Natural killer cell (primary cell): Measurements from ENCODE around the gene DBT. TPM values are rescaled to one million over a fixed set of nuclear protein-coding genes. Genes with fewer than 3 reads are reported as not detected.

Experiments used
- ATAC-seq, 3 donors: fragments of 150-1000 bp in 2 of 3; fragments of 200-7000 bp in 1 of 3; cut with Tn5 transposase; 1 replicate in 1 of 3; 2 replicates in 2 of 3; pipeline ENCODE4 v1.10.0; 2021; ENCODE audit warnings: mild to moderate bottlenecking in 2 of 3, moderate library complexity in 2 of 3
- DNase-seq, 2 donors: peaks; one replicate each; pipeline versions ENCODE4 v3.0.0 to v3.0.0-alpha.2; 2013 to 2021; ENCODE audit warnings: mixed read lengths in 1 of 2
- H3K27ac ChIP-seq: one replicate; pipeline ENCODE4 v1.5.1; 2013; ENCODE audit warnings: mild to moderate bottlenecking, low read length
- H3K27me3 ChIP-seq: one replicate; pipeline ENCODE4 v1.6.1; 2013; ENCODE audit warnings: low read length; ENCODE audit not compliant: control insufficient read depth, insufficient read depth
- H3K36me3 ChIP-seq: one replicate; pipeline ENCODE4 v1.6.1; 2013; ENCODE audit warnings: low read length; ENCODE audit not compliant: control insufficient read depth, insufficient read depth
- H3K4me1 ChIP-seq: one replicate; pipeline ENCODE4 v1.6.1; 2013; ENCODE audit warnings: low read length; ENCODE audit not compliant: control insufficient read depth, insufficient read depth
- H3K4me3 ChIP-seq: one replicate; pipeline ENCODE4 v1.5.1; 2013; ENCODE audit warnings: low read length
- H3K9me3 ChIP-seq: one replicate; pipeline ENCODE4 v1.6.1; 2013; ENCODE audit warnings: low read length; ENCODE audit not compliant: control insufficient read depth, insufficient read depth
- H3K27ac Mint-ChIP-seq, 2 donors: one replicate each; pipeline ENCODE4 v1.8.0; 2022; ENCODE audit warnings: mild to moderate bottlenecking in 2 of 2, mixed read lengths in 2 of 2, moderate library complexity in 1 of 2
- H3K27me3 Mint-ChIP-seq, 2 donors: one replicate each; pipeline ENCODE4 v1.8.0; 2022; ENCODE audit warnings: low read depth in 2 of 2, mixed read lengths in 2 of 2
- H3K36me3 Mint-ChIP-seq: one replicate; pipeline ENCODE4 v1.8.0; 2022; ENCODE audit warnings: mixed read lengths
- H3K4me1 Mint-ChIP-seq, 2 donors: one replicate each; pipeline ENCODE4 v1.8.0; 2022; ENCODE audit warnings: mixed read lengths in 2 of 2
- H3K4me3 Mint-ChIP-seq: one replicate; pipeline ENCODE4 v1.8.0; 2022; ENCODE audit warnings: mild to moderate bottlenecking, moderate library complexity, mixed read lengths
- H3K9me3 Mint-ChIP-seq, 2 donors: one replicate each; pipeline ENCODE4 v1.8.0; 2022; ENCODE audit warnings: mixed read lengths in 2 of 2
- WGBS: methylation state at CpG from one replicate; pipeline ENCODE4 v1.1.7; 2013; ENCODE audit warnings: missing lambda C conversion rate; ENCODE audit not compliant: insufficient coverage; 5-methylcytosine and 5-hydroxymethylcytosine counted together
- intact Hi-C: fragments of 100-400 bp; cut with micrococcal nuclease; formaldehyde crosslinking; loops from one replicate; pipeline ENCODE4 v1.14.2; 2022
- total RNA-seq, 4 donors: library from RNA; stranded (reverse); fragments of 120-200 nt in 1 of 4; gene quantifications; one replicate each; pipeline versions ENCODE4 v1.2.3 to v1.2.4, GENCODE V29; 2013 to 2022
- TF ChIP-seq, protein P1 (sequence below): fragments of 200-600 bp; IDR thresholded peaks from one replicate; pipeline ENCODE4 v1.8.0; 2022; ENCODE audit warnings: antibody characterized with exemption

DBT gene
- total RNA-seq, 3 donors from 2014 or later (not counting 1 experiment from before 2014, with no cell fraction given) = 9.9 to 11.5 (median 10.2) TPM

DNA sequence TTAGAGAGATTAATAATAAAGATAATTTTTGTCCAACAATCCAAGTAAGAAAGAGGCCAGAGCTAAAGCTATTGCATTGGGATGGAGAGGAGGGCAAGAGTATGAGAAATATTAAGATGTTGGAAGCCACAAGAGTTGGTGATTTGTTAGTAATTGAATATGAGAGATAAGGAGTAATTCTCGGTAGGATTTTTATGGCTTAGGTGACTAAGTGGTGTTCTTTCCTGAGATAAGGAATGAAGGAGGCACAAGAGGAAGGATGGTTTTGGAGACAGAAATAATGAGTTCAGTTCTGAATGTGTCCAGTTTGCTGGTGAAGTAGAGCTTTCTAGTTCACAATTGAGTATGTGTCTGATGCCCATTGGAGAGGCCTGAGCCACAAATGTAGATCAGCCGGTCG, 107.3 kb downstream of the DBT start:
- Mint-ChIP-seq H3K27ac (peak overlapping the region in 1 of 2 donors; percentile 43), H3K36me3 (peaks cover 53% of the 10 kb centered on the region), H3K4me3 (no peak overlapping the region), H3K4me1 (peaks cover 0 to 12% of the 10 kb centered on the region in 2 donors), H3K27me3 (no peaks in the 10 kb centered on the region), H3K9me3 (no peaks in the 10 kb centered on the region)
- DNase-seq (no peak), ATAC-seq (no peak)
- intact Hi-C loops = no loop called here
- Histone ChIP-seq H3K27me3 (no peaks in the 10 kb centered on the region), H3K36me3 (peaks cover 95% of the 10 kb centered on the region), H3K4me1 (no peaks in the 10 kb centered on the region), H3K9me3 (no peaks in the 10 kb centered on the region), H3K4me3 (no peak overlapping the region), H3K27ac (no peak overlapping the region)
- 96% methylated on average over 3 of the region's 3 CpGs for WGBS
- TF ChIP-seq, protein P1, sequence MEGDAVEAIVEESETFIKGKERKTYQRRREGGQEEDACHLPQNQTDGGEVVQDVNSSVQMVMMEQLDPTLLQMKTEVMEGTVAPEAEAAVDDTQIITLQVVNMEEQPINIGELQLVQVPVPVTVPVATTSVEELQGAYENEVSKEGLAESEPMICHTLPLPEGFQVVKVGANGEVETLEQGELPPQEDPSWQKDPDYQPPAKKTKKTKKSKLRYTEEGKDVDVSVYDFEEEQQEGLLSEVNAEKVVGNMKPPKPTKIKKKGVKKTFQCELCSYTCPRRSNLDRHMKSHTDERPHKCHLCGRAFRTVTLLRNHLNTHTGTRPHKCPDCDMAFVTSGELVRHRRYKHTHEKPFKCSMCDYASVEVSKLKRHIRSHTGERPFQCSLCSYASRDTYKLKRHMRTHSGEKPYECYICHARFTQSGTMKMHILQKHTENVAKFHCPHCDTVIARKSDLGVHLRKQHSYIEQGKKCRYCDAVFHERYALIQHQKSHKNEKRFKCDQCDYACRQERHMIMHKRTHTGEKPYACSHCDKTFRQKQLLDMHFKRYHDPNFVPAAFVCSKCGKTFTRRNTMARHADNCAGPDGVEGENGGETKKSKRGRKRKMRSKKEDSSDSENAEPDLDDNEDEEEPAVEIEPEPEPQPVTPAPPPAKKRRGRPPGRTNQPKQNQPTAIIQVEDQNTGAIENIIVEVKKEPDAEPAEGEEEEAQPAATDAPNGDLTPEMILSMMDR = no peak

DNA sequence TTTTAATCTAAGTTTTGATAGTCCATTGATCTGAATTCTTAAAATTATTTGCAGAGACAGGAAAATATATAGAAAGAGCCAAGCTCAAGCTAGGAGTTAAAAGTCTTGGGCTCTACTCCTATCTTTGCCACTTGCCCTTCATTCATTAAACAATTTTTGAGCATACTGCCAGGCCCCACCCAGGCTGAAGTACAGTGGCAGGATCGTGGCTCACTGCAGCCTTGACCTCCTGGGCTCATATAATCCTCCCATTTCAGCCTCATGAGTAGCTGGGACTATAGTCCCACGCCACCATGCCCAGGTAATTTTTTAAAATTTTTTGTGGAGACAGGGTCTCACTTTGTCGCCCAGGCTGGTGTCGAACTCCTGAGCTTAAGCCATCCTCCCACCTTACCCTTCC, 108.4 kb downstream of the DBT start:
- H3K27ac Mint-ChIP-seq = no peak overlapping the region
- H3K27me3 ChIP-seq = no peaks in the 10 kb centered on the region
- H3K36me3 ChIP-seq = peaks cover 98% of the 10 kb centered on the region
- no peak overlapping the region for H3K4me3 ChIP-seq
- H3K27me3 Mint-ChIP-seq = no peaks in the 10 kb centered on the region
- no peak overlapping the region for H3K4me3 Mint-ChIP-seq
- intact Hi-C loops = no loop called here
- TF ChIP-seq, protein P1 = no peak
- no peak overlapping the region for H3K27ac ChIP-seq
- 98% methylated on average over 4 of the region's 4 CpGs for WGBS
- peaks cover 0 to 12% of the 10 kb centered on the region in 2 donors for H3K4me1 Mint-ChIP-seq
- H3K9me3 Mint-ChIP-seq = no peaks in the 10 kb centered on the region
- ATAC-seq (no peak), DNase-seq (no peak)
- H3K9me3 ChIP-seq = no peaks in the 10 kb centered on the region
- peaks cover 51% of the 10 kb centered on the region for H3K36me3 Mint-ChIP-seq
- no peaks in the 10 kb centered on the region for H3K4me1 ChIP-seq

DNA sequence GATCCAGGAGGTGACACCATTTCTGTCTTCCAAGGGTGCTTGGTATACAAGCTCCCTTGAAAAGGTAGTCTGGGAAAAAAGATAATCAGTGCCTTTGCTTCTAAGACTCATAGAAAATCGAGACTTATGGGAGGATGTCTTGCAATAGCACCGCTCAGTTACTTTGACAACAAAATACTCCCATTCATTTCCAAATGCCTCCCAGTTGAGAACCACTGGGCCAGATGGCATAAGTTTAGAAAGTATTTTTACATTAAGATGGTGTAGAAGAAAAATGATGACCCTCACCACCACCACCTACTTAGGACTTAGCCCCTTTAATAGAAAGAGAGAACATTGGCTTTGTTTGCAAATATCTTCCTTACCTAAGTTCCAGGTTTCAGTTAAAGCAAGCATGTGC, 112.0 kb downstream of the DBT start:
- Histone ChIP-seq H3K36me3 (peaks cover 62% of the 10 kb centered on the region), H3K4me1 (peaks cover 5% of the 10 kb centered on the region), H3K27ac (no peak overlapping the region), H3K4me3 (no peak overlapping the region), H3K27me3 (no peaks in the 10 kb centered on the region), H3K9me3 (no peaks in the 10 kb centered on the region)
- no peak for DNase-seq
- WGBS = no CpG with 5 or more reads among the region's 2 CpGs
- intact Hi-C loops = no loop called here
- H3K9me3 Mint-ChIP-seq = no peaks in the 10 kb centered on the region
- H3K4me1 Mint-ChIP-seq = peaks cover 9 to 26% of the 10 kb centered on the region in 2 donors
- no peaks in the 10 kb centered on the region for H3K27me3 Mint-ChIP-seq
- no peak overlapping the region for H3K4me3 Mint-ChIP-seq
- ATAC-seq = no peak
- peaks cover 31% of the 10 kb centered on the region for H3K36me3 Mint-ChIP-seq
- no peak overlapping the region for H3K27ac Mint-ChIP-seq
- TF ChIP-seq, protein P1 = no peak

Other genes starting within 250 kb of the DBT start
- gene SASS6, start 116.9 kb downstream of the DBT start, total RNA-seq = 1 to 10 TPM; 5.3 to 6.2 (median 5.6) TPM
- gene TRMT13, start 116.7 kb downstream of the DBT start, total RNA-seq = 10 to 100 TPM; 12.7 to 22.3 (median 13.4) TPM
- gene LRRC39, start 71.6 kb downstream of the DBT start, total RNA-seq = 1 to 10 TPM; 1.7 to 3.2 (median 3.1) TPM
- gene RTCA, start 16.4 kb upstream of the DBT start, total RNA-seq = 10 to 100 TPM; 49.3 to 60.8 (median 52.3) TPM
- gene CDC14A, start 102.7 kb upstream of the DBT start, total RNA-seq = 10 to 100 TPM; 59.6 to 63.8 (median 60.1) TPM